Neural progenitor cell (in vitro differentiated cells): ENCODE measurements around the gene SKIC8.

Experiments used
- CTCF ChIP-seq: fragments of 200-600 bp; sonication (generic); IDR thresholded peaks from 2 replicates; pipeline ENCODE4 v1.5.1; 2017; ENCODE audit warnings: antibody characterized with exemption, mild to moderate bottlenecking
- EZH2 ChIP-seq: fragments of 200-600 bp; sonication (generic); IDR thresholded peaks from 2 replicates; pipeline ENCODE4 v1.6.1; 2017; ENCODE audit warnings: antibody characterized with exemption, mild to moderate bottlenecking, moderate library complexity

- TF ChIP-seq CTCF (no peak), EZH2 (no peak)
These were observed 36.6 kb upstream of the SKIC8 start for GRCh38 chr15:78335985-78336384.
